CD8-positive, alpha-beta memory T cell (primary cell): ENCODE data around the gene ARFRP1. TPM values are rescaled to one million over a fixed set of nuclear protein-coding genes. Genes with fewer than 3 reads are reported as not detected.
A peak's percentile ranks its signal among the peaks of the same experiment; 100 is the strongest.

Source experiments
- CTCF ChIA-PET: fragments of 350-600 bp; sonication (Branson Sonifier 250); formaldehyde crosslinking; loops from one replicate; lab custom pipeline; 2021; ENCODE audit warnings: antibody characterized with exemption; lab: Charles Lee
- POLR2A ChIA-PET: fragments of 350-600 bp; sonication (Branson Sonifier 250); formaldehyde crosslinking; loops from one replicate; lab custom pipeline; 2021; ENCODE audit warnings: antibody characterized with exemption; lab: Charles Lee
- DNase-seq, 5 donors: peaks; one replicate each; pipeline versions ENCODE4 v3.0.0 to v3.0.0-alpha.2; 2020 to 2022; ENCODE audit warnings: mixed read lengths in 1 of 5
- H3K27ac ChIP-seq: one replicate; pipeline ENCODE4 v1.7.0; 2013; ENCODE audit warnings: low read depth, mild to moderate bottlenecking, low read length, moderate library complexity
- H3K27me3 ChIP-seq: 2 replicates; pipeline ENCODE4 v1.7.0; 2013; ENCODE audit warnings: low read length, mild to moderate bottlenecking; ENCODE audit not compliant: insufficient read depth, poor library complexity, severe bottlenecking
- H3K36me3 ChIP-seq: 2 replicates; pipeline ENCODE4 v1.7.0; 2013; ENCODE audit warnings: mild to moderate bottlenecking, low read length, moderate library complexity; ENCODE audit not compliant: insufficient read depth
- H3K4me1 ChIP-seq: 2 replicates; pipeline ENCODE4 v1.7.0; 2013; ENCODE audit warnings: mild to moderate bottlenecking, low read length, moderate library complexity; ENCODE audit not compliant: insufficient read depth
- H3K4me3 ChIP-seq: 2 replicates; pipeline ENCODE4 v1.7.0; 2013; ENCODE audit warnings: mild to moderate bottlenecking, low read length
- H3K9me3 ChIP-seq: 2 replicates; pipeline ENCODE4 v1.7.0; 2013; ENCODE audit warnings: mild to moderate bottlenecking, low read length
- H3K27ac Mint-ChIP-seq, 8 donors: one replicate each; pipeline ENCODE4 v1.8.0; 2020 to 2021; ENCODE audit warnings: mixed read lengths in 8 of 8, mild to moderate bottlenecking in 6 of 8, inconsistent platforms in 3 of 8, moderate library complexity in 3 of 8
- H3K27me3 Mint-ChIP-seq, 2 donors: one replicate each; pipeline ENCODE4 v1.8.0; 2020 to 2021; ENCODE audit warnings: mixed read lengths in 2 of 2, mild to moderate bottlenecking in 1 of 2, moderate library complexity in 1 of 2
- H3K36me3 Mint-ChIP-seq, 3 donors: one replicate each; pipeline ENCODE4 v1.8.0; 2020 to 2021; ENCODE audit warnings: mixed read lengths in 3 of 3, inconsistent platforms in 1 of 3, mild to moderate bottlenecking in 1 of 3
- H3K4me1 Mint-ChIP-seq, 3 donors: one replicate each; pipeline ENCODE4 v1.8.0; 2020 to 2021; ENCODE audit warnings: mixed read lengths in 3 of 3, inconsistent platforms in 1 of 3, mild to moderate bottlenecking in 1 of 3
- H3K4me3 Mint-ChIP-seq, 7 donors: one replicate each; pipeline ENCODE4 v1.8.0; 2020 to 2021; ENCODE audit warnings: mixed read lengths in 7 of 7, mild to moderate bottlenecking in 6 of 7, moderate library complexity in 4 of 7, inconsistent platforms in 2 of 7
- H3K9me3 Mint-ChIP-seq, 5 donors: one replicate each; pipeline ENCODE4 v1.8.0; 2020 to 2022; ENCODE audit warnings: mixed read lengths in 5 of 5, mild to moderate bottlenecking in 3 of 5, moderate library complexity in 2 of 5, inconsistent platforms in 1 of 5
- polyA plus RNA-seq: library from polyadenylated mRNA; unstranded; fragments of 300-500 nt; fragmentation: Illumina TruSeq; gene quantifications from one replicate; pipeline ENCODE4 v1.2.3, GENCODE V29; 2021
- total RNA-seq, 2 experiments: library from RNA; stranded (reverse); gene quantifications; one replicate each; pipeline ENCODE4 v1.2.3, GENCODE V29; 2021

The ARFRP1 gene
- total and polyA plus RNA-seq, 3 experiments from 2014 or later, result 63.7 to 73.9 (median 72.8) TPM

GRCh38 chr20:63664861-63665594, 42.7 kb downstream of the ARFRP1 start:
- H3K27ac Mint-ChIP-seq, result no peak overlapping the region
- no peaks in the 10 kb centered on the region for H3K9me3 ChIP-seq
- no peaks in the 10 kb centered on the region for H3K36me3 ChIP-seq
- H3K27ac ChIP-seq, result no peak overlapping the region
- DNase-seq, result no peak
- peaks cover 4 to 63% (median 7%) of the 10 kb centered on the region in 3 donors for H3K36me3 Mint-ChIP-seq
- peaks cover 0 to 2% of the 10 kb centered on the region in 2 donors for H3K27me3 Mint-ChIP-seq
- no peak overlapping the region for H3K4me3 Mint-ChIP-seq
- ChIA-PET POLR2A (no interaction called here), CTCF (no interaction called here)
- no peaks in the 10 kb centered on the region for H3K9me3 Mint-ChIP-seq
- peaks cover 3 to 6% (median 5%) of the 10 kb centered on the region in 3 donors for H3K4me1 Mint-ChIP-seq
- H3K27me3 ChIP-seq, result no peaks in the 10 kb centered on the region
- H3K4me3 ChIP-seq, result no peak overlapping the region
- no peaks in the 10 kb centered on the region for H3K4me1 ChIP-seq

GRCh38 chr20:63664143-63664851, 43.5 kb downstream of the ARFRP1 start:
- peaks cover 4 to 64% (median 7%) of the 10 kb centered on the region in 3 donors for H3K36me3 Mint-ChIP-seq
- no peak overlapping the region for H3K4me3 ChIP-seq
- no peaks in the 10 kb centered on the region for H3K36me3 ChIP-seq
- H3K27me3 Mint-ChIP-seq, result peaks cover 0 to 4% of the 10 kb centered on the region in 2 donors
- no peak overlapping the region for H3K4me3 Mint-ChIP-seq
- H3K27ac Mint-ChIP-seq, result no peak overlapping the region
- CTCF ChIA-PET, result no interaction called here
- H3K4me1 ChIP-seq, result peaks cover 3% of the 10 kb centered on the region
- no peaks in the 10 kb centered on the region for H3K27me3 ChIP-seq
- POLR2A ChIA-PET, result no interaction called here
- H3K9me3 ChIP-seq, result no peaks in the 10 kb centered on the region
- H3K9me3 Mint-ChIP-seq, result no peaks in the 10 kb centered on the region
- H3K27ac ChIP-seq, result no peak overlapping the region
- DNase-seq, result no peak
- peaks cover 8 to 13% (median 11%) of the 10 kb centered on the region in 3 donors for H3K4me1 Mint-ChIP-seq

DNA sequence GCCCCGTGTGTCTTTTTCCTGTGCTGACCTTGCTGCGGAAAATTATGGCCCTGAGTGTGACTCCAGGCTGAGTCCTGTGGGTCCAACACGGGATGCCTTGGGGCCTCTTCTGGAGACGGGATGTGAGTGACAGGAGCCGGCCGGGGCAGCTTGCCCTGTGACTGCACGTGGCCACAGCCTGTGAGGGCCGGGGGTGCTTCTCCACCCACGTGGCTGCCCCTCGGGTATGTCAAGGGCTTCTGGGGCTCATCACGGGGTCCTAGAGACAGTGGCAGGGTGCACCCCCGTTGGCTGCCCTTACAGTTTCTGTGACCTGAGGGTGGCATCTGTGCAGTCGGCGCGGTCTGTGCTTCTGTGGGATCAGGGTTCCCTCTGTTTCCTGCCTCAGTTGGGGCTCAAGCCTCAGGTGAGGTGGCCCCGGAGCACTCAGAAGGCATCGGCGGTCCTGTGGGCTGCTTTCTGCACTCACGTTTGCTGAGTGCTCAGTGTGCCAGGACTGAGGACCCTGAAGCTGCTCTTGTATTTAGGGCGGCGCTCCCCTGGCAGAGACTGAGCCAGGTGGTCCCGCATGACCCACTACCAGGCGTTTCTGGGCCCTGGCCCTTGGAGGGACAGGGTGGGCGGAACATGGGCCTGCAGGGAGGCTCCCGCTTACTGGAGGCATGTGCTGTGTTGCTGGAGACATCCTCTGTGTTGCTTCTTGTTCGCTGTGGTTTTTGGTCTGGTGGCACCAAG, 44.3 kb downstream of the ARFRP1 start:
- Histone ChIP-seq H3K36me3 (no peaks in the 10 kb centered on the region), H3K4me1 (peaks cover 10% of the 10 kb centered on the region), H3K9me3 (no peaks in the 10 kb centered on the region), H3K27me3 (no peaks in the 10 kb centered on the region), H3K27ac (no peak overlapping the region), H3K4me3 (no peak overlapping the region)
- CTCF ChIA-PET, result no interaction called here
- DNase-seq, result no peak
- H3K27ac Mint-ChIP-seq, result no peak overlapping the region
- H3K4me3 Mint-ChIP-seq, result no peak overlapping the region
- H3K9me3 Mint-ChIP-seq, result no peaks in the 10 kb centered on the region
- peaks cover 9 to 21% (median 19%) of the 10 kb centered on the region in 3 donors for H3K4me1 Mint-ChIP-seq
- H3K27me3 Mint-ChIP-seq, result peaks cover 0 to 4% of the 10 kb centered on the region in 2 donors
- POLR2A ChIA-PET, result no interaction called here
- peaks cover 4 to 61% (median 7%) of the 10 kb centered on the region in 3 donors for H3K36me3 Mint-ChIP-seq

- peaks cover 0 to 7% of the 10 kb centered on the region in 2 donors for H3K27me3 Mint-ChIP-seq
- H3K36me3 Mint-ChIP-seq, result peaks cover 0 to 62% (median 3%) of the 10 kb centered on the region in 3 donors
- Histone ChIP-seq H3K9me3 (no peaks in the 10 kb centered on the region), H3K4me3 (no peak overlapping the region), H3K36me3 (no peaks in the 10 kb centered on the region), H3K27me3 (no peaks in the 10 kb centered on the region), H3K27ac (no peak overlapping the region), H3K4me1 (peaks cover 12% of the 10 kb centered on the region)
- no peak overlapping the region for H3K4me3 Mint-ChIP-seq
- peaks cover 14 to 28% (median 26%) of the 10 kb centered on the region in 3 donors for H3K4me1 Mint-ChIP-seq
- H3K27ac Mint-ChIP-seq, result no peak overlapping the region
- ChIA-PET POLR2A (no interaction called here), CTCF (interaction anchor here (1.4 kb wide), 1 partner anchor 21 kb away, joined by 4 read pairs; no protein-coding TSS in a partner anchor)
- no peaks in the 10 kb centered on the region for H3K9me3 Mint-ChIP-seq
- DNase-seq, result no peak
These were observed 45.0 kb downstream of the ARFRP1 start for GRCh38 chr20:63662813-63663189.

DNA sequence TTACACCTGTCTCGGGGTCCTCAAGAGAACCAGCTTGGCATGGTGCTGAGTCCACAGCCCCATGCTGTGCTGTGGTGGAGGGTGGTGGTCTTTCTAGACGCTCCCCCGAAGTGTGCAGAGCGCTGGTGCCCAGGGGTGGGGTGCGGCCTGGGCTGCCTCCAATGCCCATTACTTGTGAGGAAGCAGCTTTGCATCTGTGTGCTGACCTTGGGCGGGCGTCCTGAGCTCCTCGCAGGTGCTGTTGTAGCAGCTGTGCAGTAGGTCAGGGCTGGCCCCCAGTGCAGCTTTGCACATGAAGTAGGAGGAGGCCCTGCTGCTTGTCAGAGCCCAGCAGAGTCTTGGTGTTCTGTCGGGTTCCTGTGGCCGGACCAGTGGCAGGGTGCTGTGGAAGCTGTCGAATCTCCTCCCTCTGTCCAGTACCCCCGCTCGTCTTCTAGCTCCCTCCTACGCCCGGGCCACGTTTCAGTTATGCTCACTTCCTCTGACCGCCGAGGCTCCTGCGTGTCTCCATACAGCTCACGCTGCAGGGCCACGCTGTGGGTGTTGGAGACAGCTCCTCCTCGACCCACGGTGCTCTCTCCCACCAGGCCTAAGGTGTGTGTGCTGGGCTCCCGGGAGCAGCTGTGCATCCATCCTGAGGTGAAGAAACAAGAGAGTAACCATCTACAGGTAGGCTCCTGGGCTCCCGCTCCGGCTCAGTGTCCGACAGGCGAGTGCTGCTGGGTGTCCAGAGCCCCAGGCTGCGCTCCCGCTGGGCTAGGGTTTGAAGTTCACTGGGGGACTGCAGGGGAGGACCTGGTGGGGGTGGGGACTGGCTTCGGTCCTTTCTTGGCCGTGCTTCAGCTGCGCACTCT, 45.6 kb downstream of the ARFRP1 start:
- H3K27me3 ChIP-seq, result no peaks in the 10 kb centered on the region
- CTCF ChIA-PET, result interaction anchor here (1.4 kb wide), 1 partner anchor 20 kb away, joined by 4 read pairs; no protein-coding TSS in a partner anchor
- peaks cover 14 to 31% (median 28%) of the 10 kb centered on the region in 3 donors for H3K4me1 Mint-ChIP-seq
- H3K9me3 Mint-ChIP-seq, result no peaks in the 10 kb centered on the region
- peak overlapping the region in 2 of 8 donors; percentile 43 to 67 for H3K27ac Mint-ChIP-seq
- no peak overlapping the region for H3K27ac ChIP-seq
- H3K4me1 ChIP-seq, result peaks cover 18% of the 10 kb centered on the region
- no peaks in the 10 kb centered on the region for H3K36me3 ChIP-seq
- no peaks in the 10 kb centered on the region for H3K9me3 ChIP-seq
- H3K4me3 ChIP-seq, result no peak overlapping the region
- H3K4me3 Mint-ChIP-seq, result peak overlapping the region in 1 of 7 donors; percentile 59
- POLR2A ChIA-PET, result no interaction called here
- DNase-seq, result peak in 1 of 5 donors; percentile 44
- peaks cover 0 to 7% of the 10 kb centered on the region in 2 donors for H3K27me3 Mint-ChIP-seq
- H3K36me3 Mint-ChIP-seq, result peaks cover 0 to 56% (median 3%) of the 10 kb centered on the region in 3 donors

DNA sequence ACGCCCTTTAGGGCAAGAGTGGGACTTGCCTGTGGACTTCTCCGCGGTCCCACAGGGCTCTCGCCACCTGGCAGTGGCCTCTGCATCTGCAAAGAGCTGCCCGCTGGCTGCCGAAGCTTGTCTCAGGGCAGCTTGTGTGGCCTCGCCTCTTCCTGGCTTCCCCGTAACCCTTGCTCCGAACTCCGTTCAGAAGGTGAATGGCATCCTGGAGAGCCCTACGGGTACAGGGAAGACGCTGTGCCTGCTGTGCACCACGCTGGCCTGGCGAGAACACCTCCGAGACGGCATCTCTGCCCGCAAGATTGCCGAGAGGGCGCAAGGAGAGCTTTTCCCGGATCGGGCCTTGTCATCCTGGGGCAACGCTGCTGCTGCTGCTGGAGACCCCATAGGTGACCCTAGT, 46.7 kb downstream of the ARFRP1 start:
- H3K4me1 ChIP-seq, result peaks cover 19% of the 10 kb centered on the region
- peak overlapping the region in 1 of 8 donors; percentile 67 for H3K27ac Mint-ChIP-seq
- ChIA-PET POLR2A (no interaction called here), CTCF (interaction anchor here (0.9 kb wide), 1 partner anchor 79 kb away, joined by 3 read pairs; no protein-coding TSS in a partner anchor)
- no peaks in the 10 kb centered on the region for H3K9me3 ChIP-seq
- H3K27me3 Mint-ChIP-seq, result peaks cover 0 to 7% of the 10 kb centered on the region in 2 donors
- H3K4me1 Mint-ChIP-seq, result peaks cover 14 to 31% (median 28%) of the 10 kb centered on the region in 3 donors
- H3K27me3 ChIP-seq, result no peaks in the 10 kb centered on the region
- H3K36me3 Mint-ChIP-seq, result peaks cover 0 to 49% (median 2%) of the 10 kb centered on the region in 3 donors
- H3K27ac ChIP-seq, result no peak overlapping the region
- no peaks in the 10 kb centered on the region for H3K9me3 Mint-ChIP-seq
- peak overlapping the region in 2 of 7 donors; percentile 13 to 96 for H3K4me3 Mint-ChIP-seq
- no peak for DNase-seq
- no peaks in the 10 kb centered on the region for H3K36me3 ChIP-seq
- no peak overlapping the region for H3K4me3 ChIP-seq

DNA sequence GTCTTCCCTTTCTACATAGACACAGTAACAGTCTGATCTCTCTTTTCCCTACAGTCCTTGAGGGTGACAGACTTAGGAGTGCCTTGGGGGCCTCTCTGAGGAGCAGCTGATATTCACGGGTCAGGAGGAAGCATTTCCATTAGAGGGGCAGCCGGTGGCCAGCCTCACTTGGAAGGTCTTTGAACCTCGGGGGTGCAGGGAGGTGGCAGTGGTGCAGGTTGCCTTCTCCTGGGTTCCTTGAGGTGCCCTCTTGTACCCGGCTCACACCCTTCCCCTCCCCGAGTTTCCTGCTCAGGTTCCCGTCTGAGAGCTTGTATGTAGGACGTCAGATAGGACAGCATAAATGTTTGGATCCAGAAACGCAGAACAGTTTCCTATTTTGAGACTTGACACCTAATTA, 47.2 kb downstream of the ARFRP1 start:
- Mint-ChIP-seq H3K4me1 (peaks cover 14 to 31% (median 28%) of the 10 kb centered on the region in 3 donors), H3K4me3 (peak overlapping the region in 5 of 7 donors; percentile 13 to 96 (median 43)), H3K9me3 (no peaks in the 10 kb centered on the region), H3K27ac (peak overlapping the region in 1 of 8 donors; percentile 67), H3K27me3 (peaks cover 0 to 7% of the 10 kb centered on the region in 2 donors), H3K36me3 (peaks cover 0 to 44% (median 0%) of the 10 kb centered on the region in 3 donors)
- H3K27me3 ChIP-seq, result no peaks in the 10 kb centered on the region
- H3K4me1 ChIP-seq, result peaks cover 19% of the 10 kb centered on the region
- ChIA-PET POLR2A (no interaction called here), CTCF (interaction anchor here (0.9 kb wide), 1 partner anchor 79 kb away, joined by 3 read pairs; no protein-coding TSS in a partner anchor)
- no peak overlapping the region for H3K4me3 ChIP-seq
- no peaks in the 10 kb centered on the region for H3K36me3 ChIP-seq
- no peak overlapping the region for H3K27ac ChIP-seq
- DNase-seq, result no peak
- H3K9me3 ChIP-seq, result no peaks in the 10 kb centered on the region
